RWPE2 (cell line): ENCODE results near the gene LUM.

ENCODE experiments used
- ATAC-seq: fragments of 200-7000 bp; cut with Tn5 transposase; 3 replicates; pipeline ENCODE4 v1.9.1; 2021; ENCODE audit warnings: low read depth
- DNase-seq: peaks from one replicate; pipeline ENCODE4 v3.0.0-alpha.2; 2020; ENCODE audit warnings: low spot score
- H3K27ac ChIP-seq: fragments of 450-650 bp; 2 replicates; pipeline ENCODE4 v1.5.1; 2017; ENCODE audit warnings: mild to moderate bottlenecking; ENCODE audit not compliant: poor library complexity, severe bottlenecking
- H3K27me3 ChIP-seq: fragments of 250-450 bp; sonication (Bioruptor Pico); 2 replicates; pipeline ENCODE4 v1.5.1; 2021; ENCODE audit warnings: mild to moderate bottlenecking, moderate library complexity; ENCODE audit not compliant: insufficient read depth, poor library complexity, severe bottlenecking
- H3K36me3 ChIP-seq: fragments of 250-450 bp; sonication (Bioruptor Pico); 2 replicates; pipeline ENCODE4 v1.5.1; 2020; ENCODE audit warnings: low read depth, mild to moderate bottlenecking, moderate library complexity
- H3K4me1 ChIP-seq: fragments of 250-450 bp; sonication (Bioruptor Pico); 2 replicates; pipeline ENCODE4 v1.5.1; 2021; ENCODE audit warnings: mild to moderate bottlenecking, moderate library complexity; ENCODE audit not compliant: insufficient read depth, poor library complexity, severe bottlenecking
- H3K4me3 ChIP-seq: fragments of 250-450 bp; sonication (Bioruptor Pico); 2 replicates; pipeline ENCODE4 v1.5.1; 2021; ENCODE audit warnings: mild to moderate bottlenecking, moderate library complexity; ENCODE audit not compliant: severe bottlenecking
- H3K9me3 ChIP-seq: fragments of 250-450 bp; sonication (Bioruptor Pico); 2 replicates; pipeline ENCODE4 v1.5.1; 2021; ENCODE audit warnings: mild to moderate bottlenecking, moderate library complexity; ENCODE audit not compliant: severe bottlenecking
- TF ChIP-seq, protein P1 (sequence below): fragments of 450-650 bp; IDR thresholded peaks from one replicate; pipeline ENCODE4 v1.5.1; 2017; ENCODE audit warnings: mild to moderate bottlenecking, moderate library complexity; ENCODE audit not compliant: poor library complexity, severe bottlenecking

LUM gene

DNA sequence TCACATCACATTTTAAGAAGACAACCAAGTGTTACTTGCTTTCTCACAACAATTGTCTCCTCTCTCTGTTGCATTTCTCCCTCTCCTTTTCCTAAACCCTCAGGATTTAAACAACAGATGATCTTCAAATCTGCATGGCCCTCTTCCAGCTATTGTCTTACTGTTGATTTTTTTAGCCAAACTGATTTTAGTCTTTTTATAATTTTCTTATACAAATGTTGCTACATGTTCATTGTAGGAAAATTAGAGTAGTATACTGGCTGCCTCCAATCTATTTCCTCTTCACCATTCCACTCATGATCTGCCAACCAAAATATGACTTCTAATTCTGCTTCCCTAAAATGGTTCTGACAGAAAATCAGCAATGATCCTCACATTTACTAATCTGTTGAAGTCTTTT, 52.1 kb downstream of the LUM start:
- Histone ChIP-seq H3K36me3 (no peaks in the 10 kb centered on the region), H3K9me3 (no peaks in the 10 kb centered on the region), H3K4me3 (no peak overlapping the region), H3K4me1 (no peaks in the 10 kb centered on the region), H3K27me3 (no peaks in the 10 kb centered on the region), H3K27ac (no peak overlapping the region)
- ATAC-seq (no peak), DNase-seq (no peak)
- TF ChIP-seq, protein P1, sequence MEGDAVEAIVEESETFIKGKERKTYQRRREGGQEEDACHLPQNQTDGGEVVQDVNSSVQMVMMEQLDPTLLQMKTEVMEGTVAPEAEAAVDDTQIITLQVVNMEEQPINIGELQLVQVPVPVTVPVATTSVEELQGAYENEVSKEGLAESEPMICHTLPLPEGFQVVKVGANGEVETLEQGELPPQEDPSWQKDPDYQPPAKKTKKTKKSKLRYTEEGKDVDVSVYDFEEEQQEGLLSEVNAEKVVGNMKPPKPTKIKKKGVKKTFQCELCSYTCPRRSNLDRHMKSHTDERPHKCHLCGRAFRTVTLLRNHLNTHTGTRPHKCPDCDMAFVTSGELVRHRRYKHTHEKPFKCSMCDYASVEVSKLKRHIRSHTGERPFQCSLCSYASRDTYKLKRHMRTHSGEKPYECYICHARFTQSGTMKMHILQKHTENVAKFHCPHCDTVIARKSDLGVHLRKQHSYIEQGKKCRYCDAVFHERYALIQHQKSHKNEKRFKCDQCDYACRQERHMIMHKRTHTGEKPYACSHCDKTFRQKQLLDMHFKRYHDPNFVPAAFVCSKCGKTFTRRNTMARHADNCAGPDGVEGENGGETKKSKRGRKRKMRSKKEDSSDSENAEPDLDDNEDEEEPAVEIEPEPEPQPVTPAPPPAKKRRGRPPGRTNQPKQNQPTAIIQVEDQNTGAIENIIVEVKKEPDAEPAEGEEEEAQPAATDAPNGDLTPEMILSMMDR = no peak

DNA sequence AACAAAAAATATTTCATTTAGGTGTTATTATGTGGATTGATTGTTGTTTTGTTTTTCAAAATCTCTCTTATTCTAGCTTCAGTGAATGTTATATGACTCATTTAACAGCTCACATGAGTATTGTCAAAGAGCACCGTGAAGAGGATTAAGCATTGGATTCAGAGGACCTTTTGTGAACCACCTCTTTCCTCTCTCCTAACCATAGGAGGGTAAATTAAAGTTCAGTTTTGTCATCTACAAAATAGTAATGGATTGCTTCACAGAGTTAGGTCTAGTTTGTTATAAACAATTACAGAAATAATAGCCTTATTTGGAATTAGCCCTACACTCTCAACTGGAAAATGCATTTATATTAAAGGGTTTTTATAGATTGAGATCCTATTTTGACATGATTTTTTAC, 52.5 kb downstream of the LUM start:
- TF ChIP-seq, protein P1 = no peak
- Histone ChIP-seq H3K4me1 (no peaks in the 10 kb centered on the region), H3K36me3 (no peaks in the 10 kb centered on the region), H3K27ac (no peak overlapping the region), H3K9me3 (no peaks in the 10 kb centered on the region), H3K27me3 (no peaks in the 10 kb centered on the region), H3K4me3 (no peak overlapping the region)
- ATAC-seq (no peak), DNase-seq (no peak)

DNA sequence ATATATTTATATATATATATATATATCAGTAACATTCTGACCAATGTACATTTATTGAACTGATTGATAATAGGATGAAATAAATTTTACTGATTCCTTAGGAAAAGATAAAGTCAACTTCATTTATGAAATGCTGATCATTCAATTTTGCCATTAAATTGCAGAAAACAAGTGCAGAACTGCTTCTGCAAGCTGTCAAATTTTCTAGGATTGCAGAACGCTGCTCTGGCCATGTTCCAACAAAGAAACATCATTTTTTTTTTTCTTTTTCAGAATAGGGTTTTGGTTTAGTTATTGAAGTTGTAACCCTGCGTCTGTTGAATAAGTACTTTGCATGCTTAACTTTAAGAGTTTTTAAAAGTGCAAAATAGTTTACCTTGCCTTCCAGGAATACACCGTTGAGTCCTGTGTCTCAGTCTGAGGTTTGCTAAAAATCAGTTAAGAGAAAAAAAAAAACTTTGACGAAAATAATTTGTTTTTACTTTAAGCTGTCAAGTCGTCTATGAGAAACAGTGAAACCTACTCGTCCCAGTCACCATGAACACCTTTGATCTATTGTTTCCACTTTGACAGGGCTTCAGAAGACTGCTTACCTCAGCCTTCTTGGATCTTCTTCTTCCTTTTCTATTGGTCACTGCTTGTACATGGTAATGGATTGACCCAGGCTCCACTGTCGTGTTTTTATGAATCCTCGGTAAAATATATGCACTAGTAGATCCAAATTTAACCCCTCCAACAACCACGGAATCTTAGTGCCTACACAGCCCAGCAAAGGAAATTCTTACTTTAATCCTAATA, 53.7 kb downstream of the LUM start, which contains the start of gene KERA:
Gene KERA, minus strand, starts transcription at position 657 of the 798 bp plus-strand sequence. CDS start 1,743 bp downstream, outside the sequence.
- no peaks in the 10 kb centered on the region for H3K4me1 ChIP-seq
- no peaks in the 10 kb centered on the region for H3K9me3 ChIP-seq
- ATAC-seq (no peak), DNase-seq (no peak)
- H3K4me3 ChIP-seq = no peak within 1 kb of the TSS
- no peaks in the 10 kb centered on the region for H3K36me3 ChIP-seq
- H3K27ac ChIP-seq = no peak within 1 kb of the TSS
- H3K27me3 ChIP-seq = no peaks in the 10 kb centered on the region
- TF ChIP-seq, protein P1 = no peak

DNA sequence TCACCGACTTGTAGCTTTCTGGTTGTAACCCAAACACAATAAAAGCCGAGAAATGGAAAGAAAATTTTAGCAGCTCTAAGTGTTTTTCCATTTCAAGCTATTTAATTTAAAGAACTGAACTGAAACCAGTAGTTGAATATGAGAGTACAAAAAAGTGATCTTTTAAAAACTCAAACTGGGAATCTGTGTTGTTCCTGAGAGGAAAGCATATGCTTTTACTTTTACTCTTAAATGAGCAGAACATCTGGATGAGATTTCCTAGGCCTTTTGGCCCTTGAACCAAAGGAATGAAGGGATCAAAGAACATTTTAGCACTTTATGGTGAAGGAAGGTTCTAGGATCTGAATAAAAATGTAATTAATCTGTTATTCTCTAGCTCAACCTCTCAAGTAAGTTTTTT, 54.8 kb downstream of the LUM start:
- H3K27ac ChIP-seq = no peak overlapping the region
- H3K27me3 ChIP-seq = no peaks in the 10 kb centered on the region
- ATAC-seq = no peak
- no peak overlapping the region for H3K4me3 ChIP-seq
- no peak for DNase-seq
- H3K36me3 ChIP-seq = no peaks in the 10 kb centered on the region
- no peaks in the 10 kb centered on the region for H3K9me3 ChIP-seq
- TF ChIP-seq, protein P1 = no peak
- no peaks in the 10 kb centered on the region for H3K4me1 ChIP-seq

DNA sequence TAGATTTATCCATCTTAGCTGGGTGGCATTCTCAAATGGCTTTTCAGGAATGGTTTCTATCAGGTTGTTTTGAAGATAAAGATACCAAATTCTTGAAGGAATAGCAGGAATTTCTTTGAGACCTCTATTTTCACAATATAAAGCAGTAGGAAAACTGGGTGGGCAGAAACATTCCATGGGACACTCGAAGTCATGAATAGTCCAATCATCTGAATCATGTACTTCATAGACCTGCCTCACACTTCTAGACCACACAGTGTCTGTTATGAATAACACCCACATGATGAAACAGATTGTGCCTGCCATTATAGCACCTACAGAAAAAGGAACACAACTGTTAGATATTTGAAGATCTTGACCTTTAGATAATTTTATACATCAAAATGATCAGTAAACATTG, 55.3 kb downstream of the LUM start:
- no peaks in the 10 kb centered on the region for H3K27me3 ChIP-seq
- ATAC-seq = no peak

More for the DNA sequence above, 55.3 kb downstream of the LUM start:
- no peak overlapping the region for H3K4me3 ChIP-seq
- no peak for DNase-seq
- no peaks in the 10 kb centered on the region for H3K4me1 ChIP-seq
- H3K27ac ChIP-seq = no peak overlapping the region
- no peaks in the 10 kb centered on the region for H3K36me3 ChIP-seq
- TF ChIP-seq, protein P1 = no peak
- no peaks in the 10 kb centered on the region for H3K9me3 ChIP-seq
